ENCODE measurements around the gene ASIC3. TPM values are rescaled to one million over a fixed set of nuclear protein-coding genes. Genes with fewer than 3 reads are reported as not detected.

Gene ASIC3
- total and polyA plus RNA-seq, 8 donors = 0.29 to 25.9 (median 3.2) TPM

DNA sequence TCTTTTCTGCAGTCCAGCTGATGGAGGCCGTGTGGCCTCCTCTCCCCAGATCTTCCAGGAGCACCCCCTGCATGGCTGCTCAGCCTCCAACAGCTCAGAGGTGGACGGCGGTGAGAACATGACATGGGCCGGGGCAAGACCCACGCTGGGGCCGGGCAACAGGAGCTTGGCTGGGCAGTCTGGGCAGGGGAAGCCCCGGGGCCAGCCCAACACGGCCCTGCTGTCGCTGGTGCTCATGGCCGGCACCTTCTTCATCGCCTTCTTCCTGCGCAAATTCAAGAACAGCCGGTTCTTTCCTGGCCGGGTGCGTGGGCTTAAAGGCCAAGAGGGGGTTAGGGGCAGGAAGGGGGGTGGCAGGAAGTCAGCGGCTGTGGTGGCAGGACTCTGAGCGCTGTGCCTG lies 25.7 kb downstream of the ASIC3 start:
- peaks cover 23 to 29% (median 27%) of the 10 kb centered on the region in 4 donors for H3K4me1 ChIP-seq
- intact Hi-C loops (cut with DNase I; ENCODE audit: low total_unique reads) = no loop called here
- WGBS, 5 donors = 76 to 90% (median 85%) methylated on average over 16 to 17 of the region's 17 CpGs
- H3K9me3 ChIP-seq = no peaks in the 10 kb centered on the region
- H3K27ac ChIP-seq = no peak overlapping the region
- H3K36me3 ChIP-seq = peaks cover 66 to 88% (median 87%) of the 10 kb centered on the region in 4 donors
- no peaks in the 10 kb centered on the region for H3K27me3 ChIP-seq
- no peak for TF ChIP-seq EP300 (IDR thresholded peaks at IDR 0.05)
- no peak for TF ChIP-seq POLR2AphosphoS5 (IDR thresholded peaks at IDR 0.05)
- no peak for TF ChIP-seq POLR2A (IDR thresholded peaks at IDR 0.05)
- TF ChIP-seq, protein P1, sequence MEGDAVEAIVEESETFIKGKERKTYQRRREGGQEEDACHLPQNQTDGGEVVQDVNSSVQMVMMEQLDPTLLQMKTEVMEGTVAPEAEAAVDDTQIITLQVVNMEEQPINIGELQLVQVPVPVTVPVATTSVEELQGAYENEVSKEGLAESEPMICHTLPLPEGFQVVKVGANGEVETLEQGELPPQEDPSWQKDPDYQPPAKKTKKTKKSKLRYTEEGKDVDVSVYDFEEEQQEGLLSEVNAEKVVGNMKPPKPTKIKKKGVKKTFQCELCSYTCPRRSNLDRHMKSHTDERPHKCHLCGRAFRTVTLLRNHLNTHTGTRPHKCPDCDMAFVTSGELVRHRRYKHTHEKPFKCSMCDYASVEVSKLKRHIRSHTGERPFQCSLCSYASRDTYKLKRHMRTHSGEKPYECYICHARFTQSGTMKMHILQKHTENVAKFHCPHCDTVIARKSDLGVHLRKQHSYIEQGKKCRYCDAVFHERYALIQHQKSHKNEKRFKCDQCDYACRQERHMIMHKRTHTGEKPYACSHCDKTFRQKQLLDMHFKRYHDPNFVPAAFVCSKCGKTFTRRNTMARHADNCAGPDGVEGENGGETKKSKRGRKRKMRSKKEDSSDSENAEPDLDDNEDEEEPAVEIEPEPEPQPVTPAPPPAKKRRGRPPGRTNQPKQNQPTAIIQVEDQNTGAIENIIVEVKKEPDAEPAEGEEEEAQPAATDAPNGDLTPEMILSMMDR (IDR thresholded peaks at IDR 0.05) = no peak
- DNase-seq = no peak
- H3K4me3 ChIP-seq = no peak overlapping the region

DNA sequence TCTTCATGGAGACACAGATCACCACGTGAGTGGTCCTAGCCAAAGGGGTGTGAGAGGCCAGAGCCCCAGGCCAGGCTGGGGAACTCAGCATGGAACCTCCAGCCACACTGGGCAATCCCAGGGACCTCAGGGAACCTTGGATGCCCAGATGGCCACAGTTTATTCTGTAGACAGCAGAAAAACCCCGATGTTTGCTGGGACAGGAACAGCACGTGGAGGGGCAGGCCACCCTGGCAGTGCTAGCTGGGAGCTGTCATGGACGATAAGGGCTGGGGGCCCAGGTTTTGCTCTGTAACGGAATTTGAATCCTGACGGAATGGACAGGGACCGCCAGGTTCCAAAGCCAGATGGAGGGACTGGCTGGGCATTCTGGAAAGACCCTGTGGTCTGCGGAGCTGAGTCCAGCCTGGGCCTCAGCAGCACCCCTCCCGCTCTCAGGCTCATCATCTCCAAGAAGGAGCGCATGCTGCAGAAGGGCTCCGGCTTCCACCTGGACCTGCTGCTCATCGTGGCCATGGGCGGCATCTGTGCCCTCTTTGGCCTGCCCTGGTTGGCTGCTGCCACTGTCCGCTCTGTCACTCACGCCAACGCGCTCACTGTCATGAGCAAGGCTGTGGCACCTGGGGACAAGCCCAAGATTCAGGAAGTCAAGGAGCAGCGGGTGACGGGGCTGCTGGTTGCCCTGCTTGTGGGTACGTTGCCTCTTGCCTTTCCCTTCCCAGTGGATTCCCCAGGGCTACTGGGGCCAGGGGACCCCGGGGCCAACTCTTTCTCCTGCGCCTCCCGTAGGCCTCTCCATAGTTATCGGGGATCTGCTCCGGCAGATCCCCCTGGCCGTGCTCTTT lies 26.7 kb downstream of the ASIC3 start:
- intact Hi-C loops (cut with DNase I; ENCODE audit: low total_unique reads) = no loop called here
- H3K36me3 ChIP-seq = peaks cover 61 to 78% (median 76%) of the 10 kb centered on the region in 4 donors
- DNase-seq = no peak

DNA sequence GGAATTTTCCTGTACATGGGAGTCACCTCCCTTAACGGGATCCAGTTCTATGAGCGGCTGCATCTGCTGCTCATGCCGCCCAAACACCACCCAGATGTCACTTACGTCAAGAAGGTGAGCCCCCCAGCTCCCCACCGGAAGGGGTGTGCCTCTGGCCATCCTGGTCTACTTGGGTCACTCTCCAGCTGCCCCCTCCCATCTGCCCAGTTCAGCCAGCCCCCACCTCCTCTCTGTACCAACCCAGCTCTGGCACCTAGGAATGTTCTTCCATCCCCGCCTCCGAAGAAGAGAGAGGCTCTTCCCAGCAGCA lies 27.3 kb downstream of the ASIC3 start:
- DNase-seq = no peak
- Histone ChIP-seq H3K27me3 (no peaks in the 10 kb centered on the region), H3K9me3 (no peaks in the 10 kb centered on the region), H3K4me1 (peaks cover 32 to 42% (median 39%) of the 10 kb centered on the region in 4 donors), H3K36me3 (peaks cover 55 to 72% (median 70%) of the 10 kb centered on the region in 4 donors), H3K27ac (no peak overlapping the region), H3K4me3 (no peak overlapping the region)
- intact Hi-C loops (cut with DNase I; ENCODE audit: low total_unique reads) = no loop called here
- no peak for TF ChIP-seq POLR2A (IDR thresholded peaks at IDR 0.05)
- TF ChIP-seq EP300 (IDR thresholded peaks at IDR 0.05) = no peak
- TF ChIP-seq POLR2AphosphoS5 (IDR thresholded peaks at IDR 0.05) = no peak
- TF ChIP-seq, protein P1 (IDR thresholded peaks at IDR 0.05) = no peak
- WGBS, 5 donors = 77 to 88% (median 82%) methylated on average over 7 of the region's 7 CpGs

More for the DNA sequence above, 26.7 kb downstream of the ASIC3 start:
- Histone ChIP-seq H3K4me1 (peaks cover 32 to 40% (median 38%) of the 10 kb centered on the region in 4 donors), H3K4me3 (no peak overlapping the region), H3K9me3 (no peaks in the 10 kb centered on the region), H3K27me3 (no peaks in the 10 kb centered on the region), H3K27ac (no peak overlapping the region)
- TF ChIP-seq EP300 (IDR thresholded peaks at IDR 0.05) = no peak
- TF ChIP-seq, protein P1 (IDR thresholded peaks at IDR 0.05) = no peak
- no peak for TF ChIP-seq POLR2AphosphoS5 (IDR thresholded peaks at IDR 0.05)
- TF ChIP-seq POLR2A (IDR thresholded peaks at IDR 0.05) = no peak
- whole genome bisulfite sequencing, 5 donors = 85 to 91% (median 91%) methylated on average over 20 to 26 of the region's 26 CpGs

DNA sequence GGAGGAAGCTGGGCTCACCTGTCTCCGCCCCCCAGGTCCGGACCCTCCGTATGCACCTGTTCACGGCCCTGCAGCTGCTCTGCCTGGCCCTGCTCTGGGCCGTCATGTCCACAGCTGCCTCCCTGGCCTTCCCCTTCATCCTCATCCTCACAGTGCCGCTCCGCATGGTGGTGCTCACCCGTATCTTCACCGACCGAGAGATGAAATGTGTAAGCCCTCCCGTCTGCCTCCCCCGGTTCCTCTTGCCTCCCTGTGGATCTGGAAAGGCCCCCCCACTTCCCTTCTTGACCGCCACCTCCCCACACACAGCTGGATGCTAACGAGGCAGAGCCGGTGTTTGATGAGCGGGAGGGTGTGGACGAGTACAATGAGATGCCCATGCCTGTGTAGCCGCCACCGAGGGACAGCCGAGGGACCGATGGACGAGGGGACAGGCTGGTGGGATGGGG lies 27.7 kb downstream of the ASIC3 start:
- TF ChIP-seq EP300 (IDR thresholded peaks at IDR 0.05) (no peak), POLR2AphosphoS5 (IDR thresholded peaks at IDR 0.05) (no peak)
- TF ChIP-seq, protein P1 (IDR thresholded peaks at IDR 0.05) = no peak
- intact Hi-C loops (cut with DNase I; ENCODE audit: low total_unique reads) = no loop called here
- WGBS, 5 donors = 78 to 83% (median 81%) methylated on average over 22 of the region's 22 CpGs
- H3K27ac ChIP-seq = no peak overlapping the region
- H3K4me3 ChIP-seq = no peak overlapping the region
- H3K4me1 ChIP-seq = peaks cover 34 to 44% (median 43%) of the 10 kb centered on the region in 4 donors
- no peaks in the 10 kb centered on the region for H3K27me3 ChIP-seq
- no peaks in the 10 kb centered on the region for H3K9me3 ChIP-seq
- no peak for DNase-seq
- H3K36me3 ChIP-seq = peaks cover 51 to 68% (median 67%) of the 10 kb centered on the region in 4 donors

Measured in stomach (tissue), 9 donors.